Parathyroid adenoma (tissue), 2 donors: Measurements from ENCODE around the gene ADAM20.

Experiments used
- H2AFZ ChIP-seq: fragments of 300-600 bp; sonication (generic); one replicate; pipeline ENCODE4 v1.7.0; 2017; ENCODE audit warnings: antibody characterized with exemption, mild to moderate bottlenecking
- H3K27ac ChIP-seq: fragments of 300-600 bp; sonication (generic); one replicate; pipeline ENCODE4 v1.7.0; 2017
- H3K27me3 ChIP-seq: fragments of 300-600 bp; sonication (generic); one replicate; pipeline ENCODE4 v1.7.0; 2017; ENCODE audit warnings: low read length; ENCODE audit not compliant: control insufficient read depth, insufficient read depth
- H3K36me3 ChIP-seq: fragments of 300-600 bp; sonication (generic); one replicate; pipeline ENCODE4 v1.7.0; 2017; ENCODE audit warnings: low read length; ENCODE audit not compliant: control insufficient read depth, insufficient read depth
- H3K4me1 ChIP-seq: fragments of 300-600 bp; sonication (generic); one replicate; pipeline ENCODE4 v1.7.0; 2017; ENCODE audit warnings: control low read depth
- H3K4me2 ChIP-seq: fragments of 300-600 bp; sonication (generic); one replicate; pipeline ENCODE4 v1.7.0; 2017; ENCODE audit warnings: low read length
- H3K4me3 ChIP-seq: fragments of 300-600 bp; sonication (generic); one replicate; pipeline ENCODE4 v1.7.0; 2017; ENCODE audit warnings: low read depth, low read length
- H3K79me2 ChIP-seq: fragments of 300-600 bp; sonication (generic); one replicate; pipeline ENCODE4 v1.7.0; 2017; ENCODE audit warnings: control low read depth
- H3K9ac ChIP-seq: fragments of 300-600 bp; sonication (generic); one replicate; pipeline ENCODE4 v1.7.0; 2017; ENCODE audit warnings: mild to moderate bottlenecking
- H3K9me3 ChIP-seq: fragments of 300-600 bp; sonication (generic); one replicate; pipeline ENCODE4 v1.7.0; 2017; ENCODE audit warnings: low read length; ENCODE audit not compliant: control insufficient read depth
- TF ChIP-seq, protein P1 (sequence below): fragments of 300-600 bp; sonication (generic); IDR thresholded peaks from one replicate; pipeline ENCODE4 v1.7.0; 2017; ENCODE audit warnings: antibody characterized with exemption, mild to moderate bottlenecking
- donor health status: primary hyperparathyroidism.

ADAM20 gene

DNA sequence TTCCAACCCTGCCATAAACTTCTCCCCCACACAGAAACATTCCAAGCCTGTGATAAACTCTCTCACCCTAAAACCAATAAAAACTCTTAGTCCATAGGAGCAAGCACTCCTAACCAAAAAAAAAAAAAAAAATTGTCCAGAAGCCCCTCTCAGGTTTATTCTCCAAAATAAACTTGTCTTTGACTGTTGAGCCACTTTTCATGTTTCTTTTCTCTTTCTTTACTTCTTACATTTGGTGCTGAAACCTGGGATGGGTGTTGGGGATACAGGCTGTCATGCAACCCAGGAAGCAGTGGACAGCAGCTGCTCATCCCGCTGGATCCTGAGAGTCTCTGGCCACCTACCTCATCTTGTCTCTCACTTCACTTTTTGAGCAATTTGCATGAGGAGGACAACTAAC lies 2.0 kb upstream of the ADAM20 start:
- Histone ChIP-seq H3K4me3 (no peak overlapping the region), H3K27me3 (no peaks in the 10 kb centered on the region), H3K79me2 (no peaks in the 10 kb centered on the region), H3K4me1 (no peaks in the 10 kb centered on the region), H3K27ac (no peak overlapping the region), H2AFZ (no peak overlapping the region), H3K9me3 (no peaks in the 10 kb centered on the region), H3K4me2 (no peak overlapping the region), H3K9ac (no peak overlapping the region), H3K36me3 (no peaks in the 10 kb centered on the region)
- TF ChIP-seq, protein P1, sequence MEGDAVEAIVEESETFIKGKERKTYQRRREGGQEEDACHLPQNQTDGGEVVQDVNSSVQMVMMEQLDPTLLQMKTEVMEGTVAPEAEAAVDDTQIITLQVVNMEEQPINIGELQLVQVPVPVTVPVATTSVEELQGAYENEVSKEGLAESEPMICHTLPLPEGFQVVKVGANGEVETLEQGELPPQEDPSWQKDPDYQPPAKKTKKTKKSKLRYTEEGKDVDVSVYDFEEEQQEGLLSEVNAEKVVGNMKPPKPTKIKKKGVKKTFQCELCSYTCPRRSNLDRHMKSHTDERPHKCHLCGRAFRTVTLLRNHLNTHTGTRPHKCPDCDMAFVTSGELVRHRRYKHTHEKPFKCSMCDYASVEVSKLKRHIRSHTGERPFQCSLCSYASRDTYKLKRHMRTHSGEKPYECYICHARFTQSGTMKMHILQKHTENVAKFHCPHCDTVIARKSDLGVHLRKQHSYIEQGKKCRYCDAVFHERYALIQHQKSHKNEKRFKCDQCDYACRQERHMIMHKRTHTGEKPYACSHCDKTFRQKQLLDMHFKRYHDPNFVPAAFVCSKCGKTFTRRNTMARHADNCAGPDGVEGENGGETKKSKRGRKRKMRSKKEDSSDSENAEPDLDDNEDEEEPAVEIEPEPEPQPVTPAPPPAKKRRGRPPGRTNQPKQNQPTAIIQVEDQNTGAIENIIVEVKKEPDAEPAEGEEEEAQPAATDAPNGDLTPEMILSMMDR: no peak

DNA sequence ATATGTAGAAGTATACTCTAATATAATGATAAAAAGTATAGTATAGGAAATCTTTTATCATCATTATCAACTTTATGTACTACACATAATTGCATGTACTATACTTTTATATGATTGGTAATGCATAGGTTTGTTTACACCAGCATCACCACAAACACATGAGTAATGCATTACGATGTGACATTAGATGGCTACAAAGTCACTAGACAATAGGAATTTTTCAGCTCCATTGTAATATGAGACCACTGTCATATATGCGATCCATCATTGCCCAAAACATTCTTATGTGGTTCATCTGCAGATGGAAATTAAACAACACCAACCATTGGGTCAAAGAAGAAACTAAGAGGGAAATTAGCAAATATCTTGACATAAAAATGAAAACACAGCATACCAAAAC lies 4.4 kb downstream of the ADAM20 start:
- no peaks in the 10 kb centered on the region for H3K79me2 ChIP-seq
- no peak overlapping the region for H2AFZ ChIP-seq
- no peak overlapping the region for H3K9ac ChIP-seq
- H3K4me3 ChIP-seq: no peak overlapping the region
- H3K9me3 ChIP-seq: no peaks in the 10 kb centered on the region
- no peaks in the 10 kb centered on the region for H3K36me3 ChIP-seq
- TF ChIP-seq, protein P1: no peak
- no peak overlapping the region for H3K27ac ChIP-seq
- H3K4me2 ChIP-seq: no peak overlapping the region
- H3K27me3 ChIP-seq: no peaks in the 10 kb centered on the region
- H3K4me1 ChIP-seq: no peaks in the 10 kb centered on the region

DNA sequence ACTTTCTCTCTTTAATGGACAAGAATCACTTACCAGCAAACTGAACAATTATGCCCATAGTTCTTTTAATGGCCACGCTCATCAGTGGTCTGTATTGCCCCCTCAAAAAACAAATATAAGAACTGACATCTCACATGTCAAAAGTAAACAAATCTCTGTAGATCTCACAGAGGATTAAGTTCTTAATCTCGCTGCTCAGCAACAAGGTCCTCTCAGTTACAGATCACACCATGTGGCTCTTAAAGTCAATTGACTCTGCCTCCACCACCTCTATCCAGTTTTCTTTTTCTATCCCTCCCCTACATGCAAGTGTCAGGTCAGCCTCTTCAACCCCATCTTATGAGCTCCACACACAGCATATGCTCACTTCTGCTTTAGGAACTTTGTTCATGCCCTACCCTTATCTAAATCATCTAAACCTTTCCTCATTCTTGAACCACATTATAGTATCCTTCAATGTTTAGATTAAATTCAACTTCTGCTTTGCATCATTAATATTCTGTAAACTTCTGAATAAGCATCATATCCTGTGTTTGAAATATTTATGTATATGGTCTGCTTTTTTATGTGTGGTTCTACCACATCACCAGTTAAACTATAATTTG lies 7.2 kb downstream of the ADAM20 start:
- Histone ChIP-seq H3K9ac (no peak overlapping the region), H3K36me3 (no peaks in the 10 kb centered on the region), H3K4me1 (no peaks in the 10 kb centered on the region), H3K4me3 (no peak overlapping the region), H3K79me2 (no peaks in the 10 kb centered on the region), H3K4me2 (no peak overlapping the region), H2AFZ (no peak overlapping the region), H3K27me3 (no peaks in the 10 kb centered on the region), H3K27ac (no peak overlapping the region), H3K9me3 (no peaks in the 10 kb centered on the region)
- TF ChIP-seq, protein P1: no peak

DNA sequence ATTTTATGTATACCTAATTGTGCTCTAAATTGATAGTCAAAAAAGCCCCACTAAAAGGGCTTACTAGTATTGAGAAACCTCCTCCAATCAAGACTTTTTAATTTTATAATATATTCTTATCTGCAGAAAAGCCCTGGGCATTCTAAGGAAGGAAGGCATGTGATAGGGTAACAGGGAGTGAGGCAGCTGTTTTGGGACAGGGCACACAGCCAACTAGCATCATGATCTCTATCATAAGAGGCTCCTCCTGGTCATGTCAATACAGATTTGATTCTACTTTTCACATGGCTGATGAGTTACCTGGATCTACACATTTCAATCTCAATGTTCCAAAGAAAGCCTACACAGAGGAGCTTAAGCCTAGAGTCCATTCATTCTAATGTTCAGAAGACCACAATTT lies 9.1 kb downstream of the ADAM20 start:
- Histone ChIP-seq H3K79me2 (no peaks in the 10 kb centered on the region), H3K36me3 (no peaks in the 10 kb centered on the region), H3K9me3 (no peaks in the 10 kb centered on the region), H3K4me2 (no peak overlapping the region), H3K4me1 (no peaks in the 10 kb centered on the region), H3K27ac (no peak overlapping the region), H3K4me3 (no peak overlapping the region), H3K9ac (no peak overlapping the region), H3K27me3 (no peaks in the 10 kb centered on the region), H2AFZ (no peak overlapping the region)
- TF ChIP-seq, protein P1: no peak

DNA sequence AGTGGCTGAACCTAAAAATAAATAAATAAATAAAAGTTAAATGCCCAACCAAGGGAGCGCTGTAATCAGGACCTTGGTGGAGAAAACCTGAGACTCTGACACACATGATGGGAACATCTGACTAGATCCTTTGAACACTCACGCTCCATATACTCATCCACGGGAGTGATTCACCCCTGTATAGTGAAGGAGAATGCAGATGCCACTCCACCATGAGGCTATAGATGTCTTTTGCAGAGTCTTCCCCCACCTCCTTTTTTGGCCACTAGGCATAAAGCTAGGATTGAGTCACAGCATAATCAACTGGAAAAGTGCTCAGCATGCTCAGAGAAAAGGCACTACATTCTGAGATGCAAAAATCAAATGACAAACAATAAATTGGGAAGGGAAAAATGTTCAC lies 19.0 kb downstream of the ADAM20 start:
- no peak overlapping the region for H3K9ac ChIP-seq
- no peaks in the 10 kb centered on the region for H3K36me3 ChIP-seq
- H3K4me2 ChIP-seq: no peak overlapping the region
- no peaks in the 10 kb centered on the region for H3K27me3 ChIP-seq
- H3K79me2 ChIP-seq: no peaks in the 10 kb centered on the region
- TF ChIP-seq, protein P1: no peak
- no peak overlapping the region for H3K4me3 ChIP-seq
- no peaks in the 10 kb centered on the region for H3K4me1 ChIP-seq
- no peaks in the 10 kb centered on the region for H3K9me3 ChIP-seq
- H3K27ac ChIP-seq: no peak overlapping the region
- no peak overlapping the region for H2AFZ ChIP-seq
